ENCODE measurements around the gene BSDC1. TPM values are rescaled to one million over a fixed set of nuclear protein-coding genes. Genes with fewer than 3 reads are reported as not detected.

BSDC1 gene
- total and polyA plus RNA-seq, 2 of the 13 experiments (the other 11 are each of a cell fraction or from before 2014, with no cell fraction given): 40.3 to 64.2 TPM

GRCh38 chr1:32334864-32335534, 59.2 kb downstream of the BSDC1 start (continued):
- 0 out of 2 replicates have a peak, but pooled peaks have one; percentile 21 for TF ChIP-seq ZBED4 (CRISPR knock-in tag; IDR thresholded peaks at IDR 0.05; ENCODE audit: borderline replicate concordance)
- no peak for TF ChIP-seq SMARCC2 (IDR thresholded peaks at IDR 0.05)
- no peak for TF ChIP-seq ZNF790 (CRISPR knock-in tag; IDR thresholded peaks at IDR 0.05; ENCODE audit: borderline replicate concordance)
- no peak for TF ChIP-seq ZMAT3 (CRISPR knock-in tag; conservative IDR thresholded peaks at IDR 0.05)
- no peak for TF ChIP-seq FUBP1 (CRISPR knock-in tag; IDR thresholded peaks at IDR 0.05; ENCODE audit: borderline replicate concordance)
- TF ChIP-seq ZFP1 (CRISPR knock-in tag; IDR thresholded peaks at IDR 0.05): no peak
- no peak for TF ChIP-seq FOXJ3 (CRISPR knock-in tag; IDR thresholded peaks at IDR 0.05; ENCODE audit: borderline replicate concordance)
- no peak for TF ChIP-seq NR2F2 (IDR thresholded peaks at IDR 0.05; ENCODE audit: borderline replicate concordance, low read depth)
- no peak for TF ChIP-seq ATF1 (CRISPR knock-in tag; IDR thresholded peaks at IDR 0.05)
- peak; percentile 59; the same call in 1 of the 2 replicates for TF ChIP-seq ZNF792 (CRISPR knock-in tag; IDR thresholded peaks at IDR 0.05)
- no peak for TF ChIP-seq USF2 (IDR thresholded peaks at IDR 0.05; ENCODE audit: low read depth, low read length)
- TF ChIP-seq USF2 (CRISPR knock-in tag; IDR thresholded peaks at IDR 0.05; ENCODE audit: borderline replicate concordance): no peak
- no peak for TF ChIP-seq ZNF382 (CRISPR knock-in tag; IDR thresholded peaks at IDR 0.05; ENCODE audit: borderline replicate concordance)
- TF ChIP-seq RCOR2 (CRISPR knock-in tag; IDR thresholded peaks at IDR 0.05): no peak
- no peak for TF ChIP-seq ZBTB4 (CRISPR knock-in tag; IDR thresholded peaks at IDR 0.05; ENCODE audit: borderline replicate concordance)
- no peak for TF ChIP-seq LCORL (IDR thresholded peaks at IDR 0.05)
- 0 out of 2 replicates have a peak, but pooled peaks have one; percentile 39 for TF ChIP-seq LCORL (CRISPR knock-in tag; IDR thresholded peaks at IDR 0.05)
- no peak for TF ChIP-seq ZBTB1 (CRISPR knock-in tag; IDR thresholded peaks at IDR 0.05; ENCODE audit: borderline replicate concordance)
- TF ChIP-seq PHF5A (CRISPR knock-in tag; IDR thresholded peaks at IDR 0.05; ENCODE audit: low read depth, unreplicated experiment): no peak
- no peak for TF ChIP-seq ZNF629 (CRISPR knock-in tag; conservative IDR thresholded peaks at IDR 0.05)

Measured in HepG2 (cell line).